GM12891 (cell line): ENCODE measurements around the gene DAB1.

Experiments
- POLR2A ChIP-seq: IDR thresholded peaks from 2 replicates; pipeline ENCODE4 v1.6.1; 2011; ENCODE audit warnings: low read depth, low read length, control low read depth
- POLR2AphosphoS5 ChIP-seq: IDR thresholded peaks from 2 replicates; pipeline ENCODE4 v1.6.1; 2011; ENCODE audit warnings: low read depth, low read length, control low read depth
- SPI1 ChIP-seq: IDR thresholded peaks from 2 replicates; pipeline ENCODE4 v1.6.1; 2011; ENCODE audit warnings: low read depth, low read length, control low read depth
- TAF1 ChIP-seq: IDR thresholded peaks from 2 replicates; pipeline ENCODE4 v1.6.1; 2011; ENCODE audit warnings: low read depth, low read length, control low read depth

- no peak for TF ChIP-seq POLR2A
- TF ChIP-seq TAF1 = no peak
- TF ChIP-seq POLR2AphosphoS5 = no peak
- TF ChIP-seq SPI1 = no peak
These were observed 23.7 kb upstream of the DAB1 start for GRCh38 chr1:57447551-57447950.
